ENCODE measurements around the gene TBRG4.
"Not testable (repeated sequence)": the region's sequence is repeated elsewhere in the genome, so short reads cannot be mapped to it uniquely, and the experiment has no call there.

TBRG4 gene

GRCh38 chr7:45111298-45112223 is at the start of gene TBRG4:
TSS of gene TBRG4 (minus strand) at chr7:45111697. CDS start at chr7:45109237, 2,460 bp downstream.
- peak; percentile 83 for DNase-seq

DNA sequence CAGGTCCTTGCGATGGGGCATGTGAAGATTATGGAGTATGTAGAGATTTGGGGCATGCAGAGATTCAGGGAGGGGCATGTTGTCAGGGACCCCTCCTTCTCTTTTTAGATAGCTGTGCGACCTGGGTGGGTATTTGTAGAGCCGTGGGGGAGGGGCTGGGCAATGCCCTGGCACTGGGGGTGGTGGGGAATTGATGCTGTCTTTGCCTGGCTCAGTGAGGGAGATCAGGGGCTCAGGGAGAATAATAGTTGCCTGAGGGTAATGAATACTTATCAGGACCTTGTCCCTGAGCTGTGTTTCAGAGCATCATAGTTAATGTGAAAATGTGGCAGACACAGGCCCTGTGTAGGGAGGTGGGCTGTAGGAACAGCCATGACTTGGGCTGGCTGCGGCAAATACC is 49.6 kb upstream of the TBRG4 start:
- no peak for DNase-seq

GRCh38 chr7:45160417-45160881 is 49.0 kb upstream of the TBRG4 start:
- no peak for DNase-seq

DNA sequence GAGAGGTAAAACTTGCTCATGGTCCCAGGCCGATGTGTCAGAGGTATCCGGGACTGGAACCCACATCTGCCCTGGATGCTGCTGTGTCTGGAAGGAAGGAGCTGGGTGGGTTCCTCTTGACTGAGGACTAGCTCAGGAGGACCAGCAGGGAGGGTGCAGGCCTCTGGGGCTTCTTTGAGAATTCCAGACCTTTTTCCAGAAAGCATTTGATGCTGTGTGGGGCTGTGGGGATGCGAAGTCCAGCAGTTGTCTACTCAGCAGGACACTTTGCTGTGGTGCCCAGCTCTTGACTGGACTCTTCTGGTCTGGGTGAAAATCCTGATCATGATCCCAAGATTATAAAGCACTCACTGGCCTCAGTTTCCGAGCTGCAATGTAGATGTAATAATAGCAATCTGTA is 47.8 kb upstream of the TBRG4 start:
- no peak for DNase-seq

DNA sequence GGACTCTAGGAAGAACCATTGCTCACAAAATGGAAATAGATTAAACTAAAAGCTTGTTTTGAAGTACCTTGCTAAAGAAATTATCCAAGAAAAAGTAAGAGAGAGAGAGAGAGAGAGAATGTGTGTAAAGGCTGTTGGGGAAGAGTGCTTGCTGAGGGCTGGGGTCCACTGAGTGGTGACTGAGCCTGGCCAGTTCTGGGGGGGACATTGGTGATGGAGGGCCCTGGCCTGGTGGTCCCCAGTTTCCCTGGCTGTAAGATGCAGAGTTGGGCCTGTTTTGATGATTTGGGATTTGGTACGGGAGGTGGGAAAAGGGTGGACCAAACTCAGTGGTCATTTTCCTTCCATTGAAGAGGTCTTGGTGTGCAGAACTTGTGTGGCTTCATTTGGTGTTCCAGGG is 47.0 kb upstream of the TBRG4 start:
- DNase-seq, result no peak

GRCh38 chr7:45157653-45158401 is 46.3 kb upstream of the TBRG4 start, which contains the start of gene RAMP3:
TSS of gene RAMP3 (plus strand) at chr7:45157791. CDS start at chr7:45157829, 38 bp downstream.
- DNase-seq, result no peak

- DNase-seq, result no peak
Measured at GRCh38 chr7:45157286-45157652, 45.8 kb upstream of the TBRG4 start.

- DNase-seq, result no peak
Measured at GRCh38 chr7:45156516-45157272, 45.2 kb upstream of the TBRG4 start.

DNA sequence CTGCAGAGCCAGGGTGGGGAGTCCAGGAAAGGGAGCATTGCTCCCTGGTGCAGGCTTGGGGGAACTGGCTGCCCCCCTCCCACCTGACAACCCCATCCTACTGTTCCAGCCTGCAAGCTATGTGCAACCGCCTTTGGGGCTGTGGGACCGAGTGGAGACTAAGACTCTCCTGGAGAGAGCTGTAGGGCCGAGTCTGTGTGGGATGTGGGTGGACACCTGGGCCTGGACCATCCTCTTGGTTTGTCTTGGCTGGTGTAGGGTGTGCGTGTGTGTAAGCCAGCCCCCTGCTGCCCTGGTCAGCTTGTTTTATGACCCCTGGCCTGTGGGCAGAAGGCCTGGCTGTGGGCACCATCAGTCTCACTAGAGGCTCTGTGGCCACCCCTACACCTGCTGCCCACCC is 44.4 kb upstream of the TBRG4 start:
- no peak for DNase-seq

DNA sequence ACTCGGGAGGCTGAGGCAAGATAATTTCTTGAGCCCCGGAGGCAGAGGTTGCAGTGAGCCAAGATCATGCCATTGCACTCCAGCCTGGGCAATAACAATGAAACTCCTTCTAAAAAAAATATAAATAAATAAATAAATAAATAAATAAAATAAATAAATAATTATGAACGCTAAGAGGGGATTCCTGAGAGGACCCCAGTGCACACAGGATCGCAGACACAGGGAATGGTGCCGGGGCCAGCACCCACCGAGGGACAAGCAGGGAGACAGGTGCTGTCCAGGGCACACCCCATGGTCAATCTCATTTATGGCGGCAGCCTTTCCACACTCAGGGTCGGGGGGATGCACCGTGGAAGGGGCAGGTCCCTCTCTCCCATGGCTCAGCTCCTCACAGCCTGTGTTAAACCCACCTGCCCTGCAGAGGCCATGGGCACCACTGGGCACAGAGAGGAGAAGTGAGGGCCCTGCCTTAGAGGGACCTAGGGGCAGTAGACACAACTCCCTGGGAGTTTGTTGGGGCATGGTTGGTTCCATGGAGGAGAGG is 43.9 kb upstream of the TBRG4 start:
- DNase-seq, result no peak

- DNase-seq, result not testable (repeated sequence)
Measured at GRCh38 chr7:45153861-45154260, 42.4 kb upstream of the TBRG4 start.

DNA sequence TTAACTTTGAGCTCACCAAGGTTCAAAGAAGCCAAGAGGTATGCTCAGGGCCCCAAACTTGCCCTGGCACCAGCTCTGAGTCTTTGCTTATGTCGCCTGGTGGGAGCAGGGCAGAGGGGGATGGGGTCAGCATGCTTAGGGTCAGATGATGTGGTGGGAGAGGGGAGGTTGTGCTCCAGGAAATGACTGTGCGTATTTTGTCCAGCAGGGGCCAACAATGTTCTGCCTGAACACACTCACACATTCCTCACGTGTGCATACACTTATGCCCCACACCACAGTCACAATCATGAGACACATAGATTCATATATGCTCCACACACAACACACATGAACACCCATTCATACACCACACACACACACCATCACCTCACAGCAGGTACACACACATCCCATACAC is 41.7 kb upstream of the TBRG4 start:
- no peak for DNase-seq

DNA sequence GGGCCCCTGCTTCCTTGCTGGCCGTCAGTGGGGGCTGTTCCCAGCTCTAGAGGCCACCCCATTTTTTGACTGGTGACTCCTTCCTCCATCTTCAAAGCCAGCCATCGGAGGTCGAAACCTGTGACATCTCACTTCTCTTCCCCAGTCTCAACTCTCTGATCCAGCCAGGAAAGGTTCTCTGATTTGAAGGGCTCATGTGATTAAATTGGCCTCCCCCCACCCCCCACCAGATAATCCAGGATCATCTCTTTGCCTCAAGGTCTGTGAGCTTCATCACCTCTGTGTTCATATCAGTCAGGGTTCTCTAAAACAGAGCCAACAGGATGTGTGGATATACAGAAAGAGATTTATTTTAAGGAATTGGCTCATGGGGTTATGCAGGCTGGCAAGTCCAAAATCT is 40.5 kb upstream of the TBRG4 start:
- DNase-seq, result no peak

DNA sequence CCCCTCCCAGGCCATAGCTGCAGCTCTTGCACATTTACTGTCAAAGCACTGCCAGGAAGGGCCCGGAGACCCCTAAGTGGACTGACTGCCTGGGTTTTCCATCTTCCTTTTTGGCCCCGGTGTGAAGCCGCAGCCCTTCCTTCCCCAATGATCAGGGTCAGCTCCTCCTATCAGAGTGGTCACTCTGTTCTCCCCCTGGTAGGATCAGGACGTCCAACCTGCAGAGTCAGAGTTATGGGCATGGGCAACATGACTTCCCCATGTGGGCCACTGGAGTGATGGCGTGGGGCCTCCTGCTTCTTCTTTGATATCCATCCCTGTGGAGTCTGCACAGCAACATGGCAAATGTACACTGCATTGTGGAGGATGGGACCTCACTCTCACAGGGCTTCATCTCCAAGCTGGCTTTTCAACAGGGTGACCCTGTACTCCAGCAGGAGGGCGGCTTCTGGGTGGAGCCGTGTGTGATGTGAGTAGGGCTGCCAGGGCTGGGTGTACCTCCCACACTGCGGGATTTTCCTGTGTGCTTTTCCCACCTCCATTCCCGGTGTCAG is 39.7 kb upstream of the TBRG4 start:
- DNase-seq, result no peak

DNA sequence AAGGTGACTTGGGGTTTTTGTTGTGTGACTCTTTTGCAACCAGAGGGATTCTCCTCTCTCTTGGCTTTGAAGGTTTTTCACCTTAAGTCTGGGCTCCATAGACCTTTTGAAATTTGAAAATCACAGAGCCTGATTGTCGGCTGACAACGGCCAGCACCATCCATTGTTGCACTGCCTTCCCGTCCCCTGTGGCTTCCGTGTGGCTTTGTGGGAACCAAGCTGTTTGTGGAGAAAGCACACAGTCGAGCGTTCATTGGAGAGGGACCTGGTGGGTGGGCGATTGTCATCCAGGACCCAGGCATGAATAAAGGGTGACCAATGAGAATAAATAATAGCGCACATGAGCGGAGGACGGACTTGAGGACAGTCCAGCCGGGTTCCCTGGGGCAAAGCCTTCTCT is 38.7 kb upstream of the TBRG4 start:
- no peak for DNase-seq

DNA sequence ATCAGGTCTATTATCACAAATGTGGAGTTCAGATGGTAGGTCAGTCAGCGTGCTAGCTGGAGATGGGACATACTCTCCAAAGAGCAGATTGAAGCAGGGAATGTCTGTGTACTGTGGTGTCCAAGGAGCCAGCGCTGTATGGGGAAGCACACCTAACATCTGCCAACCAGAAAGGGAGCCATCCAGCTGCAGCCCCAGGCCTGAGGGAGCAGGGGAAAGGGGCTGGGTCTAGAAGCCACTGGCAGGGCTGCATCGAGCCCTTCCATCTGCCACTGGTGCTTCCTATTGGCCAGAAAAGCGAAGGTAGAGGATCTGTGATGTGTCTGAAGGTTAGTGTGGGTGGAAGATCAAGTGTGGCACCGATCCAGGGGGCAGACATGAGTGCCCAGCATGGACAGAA is 38.1 kb upstream of the TBRG4 start:
- no peak for DNase-seq

GRCh38 chr7:45148653-45148973 is 37.1 kb upstream of the TBRG4 start:
- DNase-seq, result no peak

DNA sequence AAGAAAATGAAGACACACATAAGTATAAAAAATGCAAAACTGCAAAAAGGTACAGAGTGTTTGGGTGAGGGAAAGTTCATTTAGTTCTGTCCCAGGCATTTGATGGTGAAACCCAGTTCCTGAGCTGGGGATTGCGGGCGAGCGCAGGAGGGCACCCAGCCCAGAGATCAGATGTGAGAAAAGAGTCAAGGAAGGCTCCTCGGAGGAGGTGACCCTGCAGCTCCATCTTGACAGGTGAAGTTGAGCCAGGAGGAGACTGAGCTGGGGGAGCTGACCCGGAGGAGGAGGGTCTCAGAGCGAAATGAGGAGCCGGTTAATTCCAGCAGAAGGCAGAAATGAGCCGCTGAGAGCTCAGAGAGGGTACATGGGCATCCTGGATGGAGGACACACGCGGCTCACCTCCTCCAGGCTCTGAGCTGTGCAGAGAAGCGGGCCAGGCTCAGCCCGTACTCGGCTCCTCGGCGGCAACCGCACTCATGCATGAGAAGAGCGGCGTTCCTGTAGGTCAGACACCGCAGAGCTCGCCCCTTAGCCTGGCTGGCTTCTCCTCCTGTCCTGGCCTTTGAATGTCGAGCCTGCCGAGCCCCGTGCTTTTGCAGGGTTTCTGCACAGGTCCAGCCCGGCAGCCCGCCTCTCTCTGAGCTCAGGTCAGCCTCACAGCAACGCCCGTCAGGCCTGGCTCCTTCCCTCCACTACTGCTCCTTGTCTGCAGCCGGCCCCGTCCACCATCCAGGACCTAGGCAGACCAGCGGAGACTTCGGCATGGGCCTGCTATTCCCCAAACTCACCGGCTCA is 36.6 kb upstream of the TBRG4 start:
- no peak for DNase-seq

DNA sequence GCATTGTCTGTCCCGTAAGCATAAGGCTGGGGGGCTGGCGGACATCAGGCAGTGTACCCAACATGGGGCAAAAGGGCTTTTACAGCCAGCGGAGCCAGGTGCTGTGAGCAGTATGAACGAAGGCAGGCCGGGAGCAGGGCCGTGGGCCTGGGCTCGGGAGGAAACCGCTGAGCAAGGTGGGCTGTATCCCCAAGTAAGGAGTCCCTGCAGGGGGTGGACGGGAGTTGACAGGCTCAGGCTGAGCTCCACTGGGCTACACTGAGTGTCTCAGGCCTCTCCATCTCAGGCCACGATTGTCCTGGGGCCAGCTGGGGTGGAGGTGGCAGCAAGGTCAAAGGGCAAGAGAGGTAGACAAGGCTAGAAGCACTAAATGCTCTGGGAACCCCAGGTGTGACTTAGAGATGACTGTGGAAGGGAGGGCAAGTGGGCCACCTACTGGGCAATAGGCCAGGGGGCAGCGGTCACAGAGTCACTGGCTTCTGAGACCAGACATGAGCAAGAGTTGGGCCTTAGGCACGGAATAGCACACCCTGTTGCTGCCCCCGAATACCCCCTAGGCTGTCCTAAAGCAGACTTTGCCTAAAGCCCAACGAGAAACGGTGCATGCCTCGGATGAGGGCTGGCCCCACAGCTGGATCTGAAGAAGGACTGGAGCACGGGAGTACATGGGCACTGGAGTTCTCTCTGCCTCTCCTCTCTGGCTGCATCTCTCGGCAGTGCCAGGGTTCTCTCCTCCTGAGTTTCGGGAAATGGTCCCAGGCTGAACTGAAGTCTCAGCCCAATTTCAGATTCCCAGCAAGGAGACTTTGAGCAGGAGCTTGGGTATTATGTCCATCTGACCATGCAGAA is 35.3 kb upstream of the TBRG4 start:
- DNase-seq, result no peak

- DNase-seq, result no peak
Measured at GRCh38 chr7:45145881-45146280, 34.4 kb upstream of the TBRG4 start.

DNA sequence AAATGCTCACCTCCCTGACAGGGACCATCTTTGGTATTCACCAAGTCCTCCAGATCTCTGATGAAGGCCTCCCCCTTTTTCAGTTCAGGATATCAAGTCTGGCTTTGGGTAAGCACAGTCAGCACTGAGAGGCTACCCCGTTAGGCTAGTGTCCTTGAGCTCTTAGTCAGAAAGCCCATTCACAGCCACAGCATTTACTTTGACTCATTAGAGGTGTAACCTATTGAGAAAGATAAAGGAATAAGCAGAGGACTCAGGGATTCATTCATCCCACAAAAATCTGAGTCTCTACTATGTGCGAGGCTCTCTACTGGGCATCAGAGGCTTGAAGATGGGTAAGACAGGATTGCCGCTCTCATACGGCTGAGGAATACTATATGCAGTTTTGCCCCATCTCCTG is 32.1 kb upstream of the TBRG4 start:
- DNase-seq, result no peak
